ENCODE data around the gene TLCD3B.

The TLCD3B gene

GRCh38 chr16:30030841-30031413 is at the start of gene TLCD3B:
TLCD3B (minus strand) TSS chr16:30031271; CDS start chr16:30030527, 744 bp downstream.
- DNase-seq (ENCODE audit: extremely low read depth in 1 of 2, low read depth in 1 of 2), result no peak

GRCh38 chr16:30079480-30079879 is 48.4 kb upstream of the TLCD3B start:
- DNase-seq (ENCODE audit: extremely low read depth in 1 of 2, low read depth in 1 of 2), result no peak

DNA sequence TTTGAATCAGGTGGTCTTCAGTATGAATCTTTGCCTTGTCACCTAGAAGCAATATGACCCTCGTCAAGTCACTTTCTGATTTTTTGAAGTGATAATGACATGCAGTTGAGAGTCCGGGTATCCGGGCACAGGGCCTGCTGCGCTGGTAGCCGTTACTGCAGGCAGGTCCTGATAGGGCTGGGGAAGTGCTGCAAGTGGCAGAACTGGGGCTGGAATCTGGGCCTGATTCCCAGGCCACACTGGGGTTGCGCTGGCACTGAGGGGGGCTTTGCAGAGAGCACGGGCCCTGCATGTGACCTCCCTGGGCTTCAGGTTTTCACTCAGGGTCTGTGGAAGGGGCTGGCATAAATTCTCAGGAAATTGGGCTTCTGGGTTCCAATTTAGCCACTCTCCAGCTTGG is 47.7 kb upstream of the TLCD3B start:
- DNase-seq (ENCODE audit: extremely low read depth in 1 of 2, low read depth in 1 of 2), result no peak

DNA sequence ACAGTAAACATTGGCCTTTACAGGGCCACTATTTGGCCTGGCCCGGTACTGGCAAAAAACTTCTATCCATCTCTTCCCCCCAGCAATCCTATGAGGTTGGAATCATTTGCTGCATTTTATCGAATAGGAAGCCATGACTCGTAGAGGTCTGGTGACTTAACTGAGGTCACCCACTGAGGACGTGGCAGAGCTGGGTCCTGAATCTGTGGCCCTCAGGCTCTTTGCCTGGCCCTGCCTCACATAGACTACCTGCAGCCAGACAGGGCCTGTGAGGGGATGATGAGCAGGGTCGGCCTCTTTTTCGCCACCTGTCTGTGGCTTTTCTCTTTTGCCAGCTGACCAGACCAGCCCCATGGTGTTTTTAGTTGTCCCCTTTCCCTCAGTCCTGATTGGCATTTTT is 46.6 kb upstream of the TLCD3B start:
- DNase-seq (ENCODE audit: extremely low read depth in 1 of 2, low read depth in 1 of 2), result no peak

GRCh38 chr16:30076276-30076791 is 45.3 kb upstream of the TLCD3B start:
- no peak for DNase-seq (ENCODE audit: extremely low read depth in 1 of 2, low read depth in 1 of 2)

DNA sequence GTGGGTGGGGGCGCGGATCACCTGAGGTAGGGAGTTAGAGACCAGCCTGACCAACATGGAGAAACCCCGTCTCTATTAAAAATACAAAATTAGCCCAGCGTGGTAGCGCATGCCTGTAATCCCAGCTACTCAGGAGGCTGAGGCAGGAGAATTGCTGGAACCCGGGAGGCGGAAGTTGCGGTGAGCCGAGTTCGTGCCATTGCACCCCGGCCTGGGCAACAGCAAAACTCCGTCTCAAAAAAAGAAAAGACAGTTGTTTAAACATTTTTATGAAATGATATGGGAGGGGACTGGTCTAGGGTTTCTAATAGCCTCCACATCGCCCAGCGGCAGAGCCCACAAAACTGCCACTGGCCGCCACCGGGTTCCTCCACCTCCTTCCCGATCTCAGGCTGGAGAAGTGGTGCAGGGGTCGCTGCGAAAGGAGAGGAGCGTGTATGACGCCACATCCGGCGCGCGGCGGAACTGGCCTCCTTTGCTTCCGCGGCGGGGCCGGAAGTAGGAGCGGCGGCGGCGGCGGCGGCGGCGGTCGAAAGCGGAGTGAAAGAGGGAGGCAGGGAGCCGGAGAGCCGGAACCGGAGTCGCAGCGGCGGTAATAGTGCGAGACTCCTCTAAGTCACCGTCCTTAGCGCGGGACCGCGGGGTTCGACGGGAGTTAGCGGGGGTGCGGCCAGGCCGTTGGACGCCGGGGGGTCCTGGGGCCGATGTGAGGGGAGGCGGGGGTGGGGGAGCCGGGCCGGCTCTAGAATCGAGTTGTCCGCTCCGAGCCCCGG is 44.6 kb upstream of the TLCD3B start, which contains the start of gene PPP4C:
Gene PPP4C (plus strand): TSS at position 492 of the 773 bp plus-strand sequence. CDS start 384 bp downstream, outside the sequence.
- DNase-seq (ENCODE audit: extremely low read depth in 1 of 2, low read depth in 1 of 2), result peak; percentile 83 to 85

DNA sequence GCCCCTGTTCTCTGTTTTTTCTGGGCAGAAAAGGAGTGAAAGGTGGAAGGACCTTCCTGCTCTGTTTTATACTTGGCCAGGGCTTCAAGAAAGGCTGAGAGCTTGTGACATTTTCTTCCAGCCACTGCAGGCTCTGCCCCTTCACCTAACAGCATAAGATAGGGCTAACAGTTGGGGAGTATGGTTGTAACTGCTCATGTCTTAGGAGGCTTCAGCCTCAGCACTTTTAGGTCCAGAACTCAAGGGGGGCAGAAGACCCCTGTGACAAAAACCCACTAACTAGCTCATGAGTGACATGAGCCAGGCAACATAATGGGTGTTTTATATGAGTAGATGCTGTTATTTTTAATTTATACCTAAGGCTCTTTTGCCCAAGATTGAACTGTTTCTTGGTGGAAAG is 39.4 kb upstream of the TLCD3B start:
- no peak for DNase-seq (ENCODE audit: extremely low read depth in 1 of 2, low read depth in 1 of 2)

- DNase-seq (ENCODE audit: extremely low read depth in 1 of 2, low read depth in 1 of 2), result no peak
Observed at GRCh38 chr16:30069611-30070462, 38.8 kb upstream of the TLCD3B start.

GRCh38 chr16:30068750-30069610 is 37.9 kb upstream of the TLCD3B start:
- no peak for DNase-seq (ENCODE audit: extremely low read depth in 1 of 2, low read depth in 1 of 2)

GRCh38 chr16:30068333-30068732 is 37.3 kb upstream of the TLCD3B start:
- DNase-seq (ENCODE audit: extremely low read depth in 1 of 2, low read depth in 1 of 2), result no peak

GRCh38 chr16:30067584-30067916 is 36.5 kb upstream of the TLCD3B start:
- DNase-seq (ENCODE audit: extremely low read depth in 1 of 2, low read depth in 1 of 2), result no peak

DNA sequence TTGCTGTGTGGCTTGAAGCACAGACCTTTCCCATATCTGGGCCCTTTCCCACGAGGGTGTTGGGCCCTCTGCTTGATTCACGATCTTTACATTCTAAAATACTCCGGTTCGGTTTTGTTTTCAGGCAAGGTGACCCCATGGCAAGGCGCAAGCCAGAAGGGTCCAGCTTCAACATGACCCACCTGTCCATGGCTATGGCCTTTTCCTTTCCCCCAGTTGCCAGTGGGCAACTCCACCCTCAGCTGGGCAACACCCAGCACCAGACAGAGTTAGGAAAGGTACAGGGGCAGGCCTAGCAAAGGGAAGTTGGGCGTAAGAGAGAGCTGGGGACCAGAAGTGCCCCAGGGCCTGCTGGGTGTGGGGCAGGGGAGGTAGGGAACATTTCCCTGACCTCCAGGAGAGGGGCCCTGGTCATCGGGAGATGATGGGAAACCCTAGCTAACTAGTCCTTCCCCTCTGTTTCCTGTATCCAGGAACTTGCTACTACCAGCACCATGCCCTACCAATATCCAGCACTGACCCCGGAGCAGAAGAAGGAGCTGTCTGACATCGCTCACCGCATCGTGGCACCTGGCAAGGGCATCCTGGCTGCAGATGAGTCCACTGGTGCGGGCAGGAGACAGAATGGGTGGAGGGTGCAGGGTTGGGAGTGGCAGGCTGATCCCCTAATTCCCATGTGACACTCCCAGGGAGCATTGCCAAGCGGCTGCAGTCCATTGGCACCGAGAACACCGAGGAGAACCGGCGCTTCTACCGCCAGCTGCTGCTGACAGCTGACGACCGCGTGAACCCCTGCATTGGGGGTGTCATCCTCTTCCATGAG is 35.9 kb upstream of the TLCD3B start:
- no peak for DNase-seq (ENCODE audit: extremely low read depth in 1 of 2, low read depth in 1 of 2)

DNA sequence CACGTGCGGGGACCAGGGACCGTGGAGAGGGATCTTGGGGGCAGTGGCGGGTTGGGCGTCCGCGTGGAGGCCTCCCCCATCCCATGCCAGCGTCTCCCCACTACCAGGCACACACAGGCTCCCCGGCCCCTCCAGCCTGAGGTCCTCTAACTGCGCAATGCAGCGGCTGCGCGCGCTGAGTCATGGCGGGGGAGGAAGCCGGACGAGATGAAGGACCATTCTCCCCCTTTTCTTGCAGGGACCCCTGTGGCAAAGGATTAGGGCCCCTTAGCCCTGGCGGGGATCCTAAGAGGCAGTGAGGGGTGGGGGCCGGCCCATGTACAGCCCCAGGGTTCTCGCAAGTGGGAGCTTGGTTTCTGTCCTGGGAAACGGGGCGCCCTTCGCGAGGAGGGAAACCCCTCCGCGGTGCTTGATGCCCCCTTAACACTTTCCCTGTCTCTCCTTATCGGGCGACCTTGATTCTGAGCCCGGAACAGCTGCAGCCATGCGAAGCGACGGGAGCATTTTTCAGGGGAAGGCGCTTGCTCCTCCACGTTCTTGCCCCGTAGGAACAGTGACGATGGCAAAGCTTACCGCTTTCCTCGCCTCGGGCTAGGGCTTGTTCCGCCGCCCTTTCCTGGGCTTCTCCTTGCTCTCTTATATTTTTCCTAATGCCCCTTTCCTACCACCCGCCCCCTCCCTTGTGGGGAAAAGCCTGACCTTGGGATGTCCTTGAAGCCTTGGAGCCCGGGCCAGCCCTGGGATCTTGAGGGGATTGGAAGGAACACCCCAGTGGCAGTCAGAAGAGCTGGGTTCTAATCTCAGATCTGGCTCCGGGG is 35.1 kb upstream of the TLCD3B start:
- no peak for DNase-seq (ENCODE audit: extremely low read depth in 1 of 2, low read depth in 1 of 2)

DNA sequence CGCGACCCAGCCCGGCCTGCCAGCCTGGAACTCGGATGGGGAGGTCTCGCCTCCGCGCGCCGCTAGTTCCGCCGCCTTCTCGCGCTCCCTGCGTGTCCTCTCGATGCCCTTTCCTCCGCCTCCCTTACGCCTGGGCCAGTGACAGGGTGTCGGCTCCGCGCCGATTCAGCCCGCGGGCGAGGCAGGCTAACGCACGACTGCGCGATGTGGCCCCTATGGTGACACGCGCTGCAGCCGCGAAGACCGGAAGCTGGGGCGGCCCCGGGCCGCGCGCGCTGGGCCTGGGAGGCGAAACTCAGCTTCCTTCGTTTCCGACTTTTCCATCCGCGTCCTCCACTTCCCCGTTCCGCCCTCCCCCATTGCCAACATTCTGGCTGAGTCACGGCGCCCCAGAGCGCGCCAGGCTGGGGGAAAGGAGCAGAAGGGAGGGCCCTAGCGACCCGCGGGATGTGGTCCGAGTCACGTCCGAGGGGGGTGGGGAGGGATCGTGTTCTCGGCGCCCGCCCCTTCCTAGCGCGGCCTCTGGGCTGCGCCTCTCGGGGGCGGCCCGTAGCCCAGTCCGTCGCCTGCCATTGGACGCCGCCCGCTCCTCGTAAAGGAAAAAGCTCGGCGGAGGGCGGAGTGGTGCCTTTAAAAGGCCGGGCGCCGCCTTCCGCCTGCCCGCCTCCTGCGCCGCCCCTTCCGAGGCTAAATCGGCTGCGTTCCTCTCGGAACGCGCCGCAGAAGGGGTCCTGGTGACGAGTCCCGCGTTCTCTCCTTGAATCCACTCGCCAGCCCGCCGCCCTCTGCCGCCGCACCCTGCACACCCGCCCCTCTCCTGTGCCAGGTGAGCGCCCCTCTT is 34.3 kb upstream of the TLCD3B start, which contains the start of gene ALDOA:
Gene ALDOA (plus strand): TSS at position 659 of the 841 bp plus-strand sequence. CDS start 1,138 bp downstream, outside the sequence.
- DNase-seq (ENCODE audit: extremely low read depth in 1 of 2, low read depth in 1 of 2), result peak; percentile 95 to 96

DNA sequence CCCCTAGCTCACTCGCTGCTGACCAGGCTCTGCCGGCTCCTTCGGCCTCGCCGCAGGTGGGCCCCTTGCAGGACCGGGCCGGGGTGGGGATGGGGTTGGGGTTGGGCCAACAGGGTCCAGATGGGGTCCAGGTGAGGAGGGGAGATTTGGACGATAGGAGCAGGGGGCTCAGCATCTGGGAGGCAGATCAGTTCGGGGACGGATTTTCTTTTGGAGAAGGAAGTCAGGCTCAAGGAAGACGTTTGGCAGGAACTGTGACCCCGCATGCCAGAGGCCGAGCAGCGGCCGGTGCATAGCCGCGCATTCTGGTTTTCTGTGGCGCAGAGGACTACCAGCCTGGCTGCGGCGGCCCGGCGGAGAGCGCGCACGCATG is 33.6 kb upstream of the TLCD3B start:
- no peak for DNase-seq (ENCODE audit: extremely low read depth in 1 of 2, low read depth in 1 of 2)

- DNase-seq (ENCODE audit: extremely low read depth in 1 of 2, low read depth in 1 of 2), result peak; percentile 46 to 68
Observed at GRCh38 chr16:30063893-30064728, 33.0 kb upstream of the TLCD3B start.

Data from stimulated activated CD8-positive, alpha-beta memory T cell treated with anti-CD3 and anti-CD28 coated beads, Interleukin-7, amount 100 ng/mL, for 48 hours (primary cell).